H1 (cell line): ENCODE data around the gene B4GALT5.

Experiments
- CTCF ChIP-seq, 3 experiments: IDR thresholded peaks; 1 replicate in 2 of 3; 2 replicates in 1 of 3; pipeline versions ENCODE4 v1.5.1 to v1.6.1; 2011; ENCODE audit warnings: low read length in 3 of 3, mild to moderate bottlenecking in 3 of 3, inconsistent platforms in 2 of 3, low read depth in 1 of 3, moderate library complexity in 1 of 3; ENCODE audit not compliant: insufficient read depth in 1 of 3; ENCODE audit errors: control extremely low read depth in 1 of 3
- EP300 ChIP-seq, 2 experiments: IDR thresholded peaks; 1 replicate in 1 of 2; 2 replicates in 1 of 2; pipeline ENCODE4 v1.6.1; 2011 to 2012; ENCODE audit warnings: low read depth in 2 of 2, low read length in 2 of 2, mild to moderate bottlenecking in 2 of 2, borderline replicate concordance in 1 of 2, inconsistent platforms in 1 of 2, moderate library complexity in 1 of 2
- EZH2 ChIP-seq: fragments of 200-600 bp; sonication (generic); IDR thresholded peaks from 2 replicates; pipeline ENCODE4 v1.7.1; 2012; ENCODE audit warnings: low read depth, mild to moderate bottlenecking, moderate library complexity, low read length, inconsistent platforms; ENCODE audit not compliant: severe bottlenecking
- RAD21 ChIP-seq, 2 experiments: IDR thresholded peaks in 1 of 2; conservative IDR thresholded peaks in 1 of 2; 2 replicates each; pipeline ENCODE4 v1.6.1; 2011; ENCODE audit warnings: low read depth in 2 of 2, low read length in 2 of 2, improper control_type of control experiment in 1 of 2, inconsistent platforms in 1 of 2, mild to moderate bottlenecking in 1 of 2, moderate library complexity in 1 of 2
- SIX5 ChIP-seq: IDR thresholded peaks from 2 replicates; pipeline ENCODE4 v1.6.1; 2011; ENCODE audit warnings: mild to moderate bottlenecking, low read depth, low read length
- SRF ChIP-seq: IDR thresholded peaks from 2 replicates; pipeline ENCODE4 v1.6.1; 2011; ENCODE audit warnings: mild to moderate bottlenecking, low read depth, low read length, moderate library complexity
- TBP ChIP-seq: IDR thresholded peaks from 2 replicates; pipeline ENCODE4 v1.6.1; 2011; ENCODE audit warnings: low read depth, low read length, improper control_type of control experiment
- ZNF274 ChIP-seq: IDR thresholded peaks from 2 replicates; pipeline ENCODE4 v1.7.0; 2012; ENCODE audit warnings: low read length, borderline replicate concordance; ENCODE audit errors: extremely low read depth

GRCh38 chr20:49630396-49630951 is 83.2 kb downstream of the B4GALT5 start:
- TF ChIP-seq SRF (no peak), CTCF (IDR thresholded peaks at IDR 0.05; ENCODE audit: control extremely low read depth in 1 of 3, insufficient read depth in 1 of 3, low read depth in 1 of 3, low read length in 3 of 3) (no peak), SIX5 (no peak), RAD21 (IDR thresholded peaks at IDR 0.05 in 1 of 2, conservative IDR thresholded peaks at IDR 0.05 in 1 of 2; ENCODE audit: low read depth in 2 of 2, low read length in 2 of 2) (no peak), ZNF274 (no peak), EP300 (IDR thresholded peaks at IDR 0.05; ENCODE audit: borderline replicate concordance in 1 of 2, low read depth in 2 of 2, low read length in 2 of 2) (no peak), EZH2 (no peak), TBP (no peak)
